HG03439 (cell line): ENCODE data around the gene EXT2.

ENCODE experiments used
- ATAC-seq: cut with Tn5 transposase; IDR thresholded peaks from one replicate; pipeline ENCODE4 v1.9.1; 2021; ENCODE audit warnings: mild to moderate bottlenecking, moderate library complexity; ENCODE audit not compliant: unreplicated experiment

Gene EXT2

GRCh38 chr11:44263738-44264437 is 168.4 kb downstream of the EXT2 start:
- no peak for ATAC-seq

- no peak for ATAC-seq
Observed at GRCh38 chr11:44264438-44264749, 168.9 kb downstream of the EXT2 start.

- no peak for ATAC-seq
Observed at GRCh38 chr11:44264761-44265160, 169.3 kb downstream of the EXT2 start.

GRCh38 chr11:44266056-44266780 is 170.7 kb downstream of the EXT2 start:
- no peak for ATAC-seq

GRCh38 chr11:44267006-44267749 is 171.7 kb downstream of the EXT2 start:
- ATAC-seq = no peak

- ATAC-seq = no peak
Observed at GRCh38 chr11:44267750-44268613, 172.5 kb downstream of the EXT2 start.

- ATAC-seq = no peak
Observed at GRCh38 chr11:44268614-44269080, 173.2 kb downstream of the EXT2 start.

- ATAC-seq = no peak
Observed at GRCh38 chr11:44269369-44270351, 174.2 kb downstream of the EXT2 start.

GRCh38 chr11:44270403-44271273 is 175.2 kb downstream of the EXT2 start:
- no peak for ATAC-seq

- no peak for ATAC-seq
Observed at GRCh38 chr11:44271286-44271685, 175.8 kb downstream of the EXT2 start.

- ATAC-seq = no peak
Observed at GRCh38 chr11:44274404-44274803, 178.9 kb downstream of the EXT2 start.

- no peak for ATAC-seq
Observed at GRCh38 chr11:44275241-44275640, 179.8 kb downstream of the EXT2 start.

GRCh38 chr11:44275961-44276550 is 180.6 kb downstream of the EXT2 start:
- no peak for ATAC-seq

GRCh38 chr11:44277196-44278090 is 182.0 kb downstream of the EXT2 start:
- no peak for ATAC-seq

GRCh38 chr11:44279483-44279882 is 184.0 kb downstream of the EXT2 start:
- ATAC-seq = no peak

GRCh38 chr11:44280257-44280656 is 184.8 kb downstream of the EXT2 start:
- ATAC-seq = no peak

- no peak for ATAC-seq
Observed at GRCh38 chr11:44281151-44281550, 185.7 kb downstream of the EXT2 start.
